MM.1S (cell line): ENCODE measurements around the gene TSPAN4.
A peak's percentile ranks its signal among the peaks of the same experiment; 100 is the strongest.

Experiments used
- DNase-seq: peaks from one replicate; pipeline ENCODE4 v3.0.0-alpha.2; 2015
- H2AFZ ChIP-seq: fragments of 300-600 bp; sonication (generic); 2 replicates; pipeline ENCODE4 v1.6.0; 2016; ENCODE audit warnings: antibody characterized with exemption, low read length
- H3F3A ChIP-seq: fragments of 300-600 bp; sonication (generic); 2 replicates; pipeline ENCODE4 v1.6.1; 2016; ENCODE audit warnings: mild to moderate bottlenecking, antibody characterized with exemption, low read length, moderate library complexity, mixed read lengths; ENCODE audit not compliant: insufficient read depth
- H3K27ac ChIP-seq: fragments of 300-600 bp; sonication (generic); 2 replicates; pipeline ENCODE4 v1.5.1; 2016; ENCODE audit warnings: mild to moderate bottlenecking, low read length
- H3K27me3 ChIP-seq: fragments of 300-600 bp; sonication (generic); replicated peaks from 2 replicates; pipeline ENCODE4 v1.6.0; 2016; ENCODE audit warnings: low read length; ENCODE audit not compliant: insufficient read depth
- H3K36me3 ChIP-seq: fragments of 300-600 bp; sonication (generic); replicated peaks from 2 replicates; pipeline ENCODE4 v1.6.1; 2016; ENCODE audit warnings: mild to moderate bottlenecking, low read length, mixed read lengths; ENCODE audit not compliant: insufficient read depth
- H3K4me1 ChIP-seq: fragments of 300-600 bp; sonication (generic); 2 replicates; pipeline ENCODE4 v1.6.1; 2016; ENCODE audit warnings: low read length, mixed read lengths
- H3K4me2 ChIP-seq: fragments of 300-600 bp; sonication (generic); 2 replicates; pipeline ENCODE4 v1.6.0; 2016; ENCODE audit warnings: low read depth, low read length
- H3K4me3 ChIP-seq: fragments of 300-600 bp; sonication (generic); 2 replicates; pipeline ENCODE4 v1.5.1; 2016; ENCODE audit warnings: low read length, mixed read lengths
- H3K79me2 ChIP-seq: fragments of 300-600 bp; sonication (generic); 2 replicates; pipeline ENCODE4 v1.6.1; 2016; ENCODE audit warnings: mixed run types, low read length, mixed read lengths
- H3K9ac ChIP-seq: fragments of 300-600 bp; sonication (generic); 2 replicates; pipeline ENCODE4 v1.6.1; 2016; ENCODE audit warnings: low read length, mixed read lengths
- H3K9me2 ChIP-seq: fragments of 300-600 bp; sonication (generic); replicated peaks from 2 replicates; pipeline ENCODE4 v1.6.1; 2016; ENCODE audit warnings: mild to moderate bottlenecking, low read length, mixed read lengths; ENCODE audit not compliant: insufficient read depth
- H3K9me3 ChIP-seq: fragments of 300-600 bp; sonication (generic); replicated peaks from 2 replicates; pipeline ENCODE4 v1.6.1; 2016; ENCODE audit warnings: mild to moderate bottlenecking, low read length, mixed read lengths; ENCODE audit not compliant: insufficient read depth
- H4K20me1 ChIP-seq: fragments of 300-600 bp; sonication (generic); 2 replicates; pipeline ENCODE4 v1.6.1; 2016; ENCODE audit warnings: mild to moderate bottlenecking, low read length, moderate library complexity, mixed read lengths; ENCODE audit not compliant: insufficient read depth
- CTCF ChIP-seq: fragments of 300-600 bp; sonication (generic); IDR thresholded peaks from 2 replicates; pipeline ENCODE4 v1.5.1; 2016; ENCODE audit warnings: antibody characterized with exemption, low read length, mixed read lengths
- EZH2 ChIP-seq: fragments of 300-600 bp; sonication (generic); optimal IDR thresholded peaks from 2 replicates; pipeline ENCODE3; 2017; ENCODE audit warnings: low read depth, mild to moderate bottlenecking, antibody characterized with exemption, low read length, mixed read lengths
- EZH2phosphoT487 ChIP-seq: fragments of 300-600 bp; sonication (generic); IDR thresholded peaks from 2 replicates; pipeline ENCODE4 v1.6.1; 2018; ENCODE audit warnings: antibody characterized with exemption, low read length

TSPAN4 gene

DNA sequence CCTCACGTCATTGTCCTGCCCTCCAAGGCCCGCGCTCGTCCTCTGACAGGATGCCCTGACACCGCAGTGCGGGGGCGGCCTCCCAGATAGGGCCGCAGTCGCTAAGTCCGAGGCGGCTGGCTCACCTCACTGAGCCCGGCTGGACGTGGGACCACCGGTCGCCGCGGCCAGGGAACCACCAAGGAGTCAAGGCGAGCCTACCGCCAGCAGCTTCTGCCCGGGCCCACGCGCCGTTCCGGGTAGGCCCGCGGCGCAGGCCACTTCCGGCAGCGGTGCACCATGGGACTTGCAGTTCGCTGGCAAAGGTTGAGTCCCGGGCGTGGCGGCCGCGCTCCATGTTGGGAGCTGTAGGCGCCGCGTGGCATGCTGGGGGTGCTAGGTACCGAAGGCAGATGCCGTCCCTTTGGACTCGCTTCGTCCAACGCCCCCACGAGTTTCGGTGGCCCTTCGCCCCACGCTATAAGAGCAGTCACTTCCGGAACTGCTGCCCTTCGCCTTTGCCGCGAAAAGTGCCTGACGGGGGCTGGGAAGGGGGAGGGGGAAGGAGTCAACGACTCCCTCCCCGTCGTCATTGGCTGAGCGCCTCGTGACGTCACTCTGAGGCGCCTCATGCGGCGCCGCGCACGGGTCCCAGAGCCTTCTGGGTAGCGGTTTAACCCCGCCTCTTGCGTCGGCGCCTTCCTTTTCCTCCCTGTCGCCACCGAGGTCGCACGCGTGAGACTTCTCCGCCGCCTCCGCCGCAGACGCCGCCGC, 33.2 kb upstream of the TSPAN4 start, which contains the start of gene RPLP2:
Gene RPLP2 (plus strand): TSS at position 681 of the 753 bp plus-strand sequence. CDS start 268 bp downstream, outside the sequence.
- Histone ChIP-seq H3K9me3 (no peaks in the 10 kb centered on the region), H2AFZ (peak within 1 kb of the TSS; percentile 95), H3F3A (peaks cover 51% of the 10 kb centered on the region), H3K27ac (peak within 1 kb of the TSS; percentile 96), H3K4me1 (peaks cover 13% of the 10 kb centered on the region), H3K36me3 (peaks cover 15% of the 10 kb centered on the region), H3K27me3 (no peaks in the 10 kb centered on the region), H4K20me1 (peaks cover 15% of the 10 kb centered on the region), H3K4me2 (peak within 1 kb of the TSS; percentile 95), H3K9me2 (no peaks in the 10 kb centered on the region), H3K79me2 (peaks cover 54% of the 10 kb centered on the region), H3K4me3 (peak within 1 kb of the TSS; percentile 100), H3K9ac (peak within 1 kb of the TSS; percentile 96)
- TF ChIP-seq EZH2phosphoT487 (no peak), EZH2 (no peak), CTCF (no peak)
- peak; percentile 98 for DNase-seq

GRCh38 chr11:810040-810567, 32.5 kb upstream of the TSPAN4 start:
- peaks cover 50% of the 10 kb centered on the region for H3K79me2 ChIP-seq
- peak overlapping the region; percentile 96; the same call in 1 of the 2 replicates for H3K27ac ChIP-seq
- H3K4me3 ChIP-seq = peak overlapping the region; percentile 100
- H3K9me2 ChIP-seq = no peaks in the 10 kb centered on the region
- H3K9me3 ChIP-seq = no peaks in the 10 kb centered on the region
- peaks cover 15% of the 10 kb centered on the region for H3K36me3 ChIP-seq
- no peak for DNase-seq
- peaks cover 51% of the 10 kb centered on the region for H3F3A ChIP-seq
- H3K4me1 ChIP-seq = peaks cover 13% of the 10 kb centered on the region
- peak overlapping the region; percentile 96 for H3K9ac ChIP-seq
- H3K4me2 ChIP-seq = peak overlapping the region; percentile 86
- H3K27me3 ChIP-seq = no peaks in the 10 kb centered on the region
- no peak for TF ChIP-seq EZH2phosphoT487
- TF ChIP-seq CTCF = no peak
- no peak for TF ChIP-seq EZH2
- peaks cover 15% of the 10 kb centered on the region for H4K20me1 ChIP-seq
- H2AFZ ChIP-seq = no peak overlapping the region

DNA sequence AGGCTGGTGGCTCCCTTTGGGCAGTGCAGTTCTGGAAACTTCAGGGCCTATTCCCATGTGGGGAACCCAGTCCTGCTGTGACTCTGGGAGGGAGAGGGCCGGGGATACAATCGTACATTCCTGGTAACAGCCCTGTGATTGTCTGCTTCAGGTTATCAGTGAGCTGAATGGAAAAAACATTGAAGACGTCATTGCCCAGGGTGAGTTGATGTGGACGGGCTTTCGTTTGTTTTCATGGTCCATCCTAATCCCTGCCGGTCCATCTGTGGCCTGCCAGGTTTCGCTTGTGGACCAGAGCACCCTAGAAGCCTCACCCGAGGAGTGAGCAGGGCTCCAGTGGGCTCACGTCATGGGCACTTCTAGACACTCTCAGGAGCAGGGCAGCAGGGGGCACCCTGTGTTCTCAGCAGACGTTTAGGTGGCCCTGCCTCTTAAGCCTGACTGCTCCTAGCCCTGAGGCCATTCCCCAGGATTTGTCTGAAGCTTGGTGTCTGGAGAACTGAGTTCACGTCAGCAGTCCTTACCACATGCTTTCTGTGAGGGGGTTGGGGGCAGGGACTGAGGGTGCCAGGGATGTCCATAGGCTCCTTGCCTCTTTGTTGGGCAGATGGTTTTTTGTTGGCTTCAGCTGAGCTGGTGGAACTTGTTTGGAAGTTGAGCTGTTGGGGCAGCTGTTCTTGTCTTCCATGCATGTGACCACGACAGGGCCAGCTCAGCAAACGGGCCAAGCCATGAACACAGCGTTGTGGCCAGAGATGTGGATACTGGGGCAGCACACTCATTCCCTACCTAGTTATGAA, 31.0 kb upstream of the TSPAN4 start:
- no peak overlapping the region for H3K27ac ChIP-seq
- H3K27me3 ChIP-seq = no peaks in the 10 kb centered on the region
- H3K9me2 ChIP-seq = no peaks in the 10 kb centered on the region
- H3K36me3 ChIP-seq = peaks cover 15% of the 10 kb centered on the region
- H2AFZ ChIP-seq = no peak overlapping the region
- H3K9me3 ChIP-seq = no peaks in the 10 kb centered on the region
- H3K9ac ChIP-seq = peak overlapping the region; percentile 96; the same call in 1 of the 2 replicates
- peaks cover 44% of the 10 kb centered on the region for H3F3A ChIP-seq
- H3K4me3 ChIP-seq = peak overlapping the region; percentile 100
- H3K4me2 ChIP-seq = peak overlapping the region; percentile 86
- H3K79me2 ChIP-seq = peaks cover 50% of the 10 kb centered on the region
- no peak for DNase-seq
- peaks cover 13% of the 10 kb centered on the region for H3K4me1 ChIP-seq
- peaks cover 15% of the 10 kb centered on the region for H4K20me1 ChIP-seq
- TF ChIP-seq EZH2phosphoT487 (no peak), EZH2 (no peak), CTCF (no peak)
